ENCODE data around the gene ARL16. TPM values are rescaled to one million over a fixed set of nuclear protein-coding genes. Genes with fewer than 3 reads are reported as not detected.

ARL16 gene
- total RNA-seq, 6 experiments from 2014 or later, result 5.3 to 16.8 (median 11.1) TPM

GRCh38 chr17:81656118-81656743, 27.4 kb downstream of the ARL16 start, which contains the start of gene PDE6G:
TSS of gene PDE6G (minus strand) at chr17:81656542. CDS start at chr17:81653305, 3,237 bp downstream.
- no peak for DNase-seq
- Histone ChIP-seq H3K27me3 (no peaks in the 10 kb centered on the region), H3K27ac (no peak within 1 kb of the TSS), H3K36me3 (no peaks in the 10 kb centered on the region), H3K4me1 (no peaks in the 10 kb centered on the region), H3K9me3 (no peaks in the 10 kb centered on the region), H3K4me3 (no peak within 1 kb of the TSS)
- no CpG with 5 or more reads among the region's 15 CpGs for WGBS (ENCODE audit: insufficient coverage, low coverage, low lambda C conversion rate, missing lambda C conversion rate)
- TF ChIP-seq POLR2A (IDR thresholded peaks at IDR 0.05), result no peak
- TF ChIP-seq, protein P1, sequence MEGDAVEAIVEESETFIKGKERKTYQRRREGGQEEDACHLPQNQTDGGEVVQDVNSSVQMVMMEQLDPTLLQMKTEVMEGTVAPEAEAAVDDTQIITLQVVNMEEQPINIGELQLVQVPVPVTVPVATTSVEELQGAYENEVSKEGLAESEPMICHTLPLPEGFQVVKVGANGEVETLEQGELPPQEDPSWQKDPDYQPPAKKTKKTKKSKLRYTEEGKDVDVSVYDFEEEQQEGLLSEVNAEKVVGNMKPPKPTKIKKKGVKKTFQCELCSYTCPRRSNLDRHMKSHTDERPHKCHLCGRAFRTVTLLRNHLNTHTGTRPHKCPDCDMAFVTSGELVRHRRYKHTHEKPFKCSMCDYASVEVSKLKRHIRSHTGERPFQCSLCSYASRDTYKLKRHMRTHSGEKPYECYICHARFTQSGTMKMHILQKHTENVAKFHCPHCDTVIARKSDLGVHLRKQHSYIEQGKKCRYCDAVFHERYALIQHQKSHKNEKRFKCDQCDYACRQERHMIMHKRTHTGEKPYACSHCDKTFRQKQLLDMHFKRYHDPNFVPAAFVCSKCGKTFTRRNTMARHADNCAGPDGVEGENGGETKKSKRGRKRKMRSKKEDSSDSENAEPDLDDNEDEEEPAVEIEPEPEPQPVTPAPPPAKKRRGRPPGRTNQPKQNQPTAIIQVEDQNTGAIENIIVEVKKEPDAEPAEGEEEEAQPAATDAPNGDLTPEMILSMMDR (IDR thresholded peaks at IDR 0.05), result no peak
- intact Hi-C loops (cut with DNase I), result no loop called here
- ATAC-seq, result no peak

DNA sequence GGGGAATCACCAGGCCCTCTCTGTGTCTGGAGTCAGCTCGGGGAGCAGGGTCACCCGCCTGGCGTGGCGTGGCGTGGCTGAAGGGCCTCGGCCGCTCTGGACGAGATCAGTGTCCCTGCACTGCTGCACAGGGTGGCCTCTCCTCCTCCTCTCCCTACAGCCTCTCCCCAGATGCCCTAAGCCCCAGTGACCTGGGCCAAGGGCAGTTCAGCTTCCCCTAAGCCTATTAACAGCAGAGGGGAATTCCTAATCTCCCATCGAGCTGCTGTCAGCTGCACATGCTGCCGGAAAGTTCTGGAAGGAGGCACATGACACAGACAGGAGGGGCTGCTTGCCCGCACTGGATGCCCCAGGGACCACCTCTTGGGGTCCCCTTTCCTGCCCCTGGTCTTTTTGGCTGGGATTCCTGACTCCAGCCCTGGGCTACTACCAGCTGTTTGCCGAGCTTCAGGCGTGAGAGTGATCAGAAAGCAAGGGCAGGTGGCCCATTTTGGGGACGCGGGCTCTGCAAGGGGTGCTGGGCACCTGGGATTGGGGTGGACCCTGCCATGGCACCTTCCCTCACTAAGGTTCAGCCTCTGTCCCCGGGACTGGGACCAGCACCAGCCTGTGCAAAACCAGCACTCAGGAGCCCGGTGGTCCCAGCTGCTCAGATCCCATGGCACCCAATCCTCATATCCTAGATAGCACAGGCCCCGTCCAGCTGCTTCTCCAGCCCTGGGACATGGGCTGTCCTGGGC, 28.0 kb downstream of the ARL16 start:
- intact Hi-C loops (cut with DNase I), result no loop called here
- no peak for TF ChIP-seq POLR2A (IDR thresholded peaks at IDR 0.05)
- TF ChIP-seq, protein P1 (IDR thresholded peaks at IDR 0.05), result no peak
- DNase-seq (no peak), ATAC-seq (peak in 2 of 4 donors; percentile 31 to 35)
- no peaks in the 10 kb centered on the region for H3K27me3 ChIP-seq
- no peaks in the 10 kb centered on the region for H3K9me3 ChIP-seq
- no peaks in the 10 kb centered on the region for H3K4me1 ChIP-seq
- H3K4me3 ChIP-seq, result no peak overlapping the region
- no peaks in the 10 kb centered on the region for H3K36me3 ChIP-seq
- 30% methylated on average over 3 of the region's 18 CpGs for WGBS (ENCODE audit: insufficient coverage, low coverage, low lambda C conversion rate, missing lambda C conversion rate)
- H3K27ac ChIP-seq, result no peak overlapping the region

DNA sequence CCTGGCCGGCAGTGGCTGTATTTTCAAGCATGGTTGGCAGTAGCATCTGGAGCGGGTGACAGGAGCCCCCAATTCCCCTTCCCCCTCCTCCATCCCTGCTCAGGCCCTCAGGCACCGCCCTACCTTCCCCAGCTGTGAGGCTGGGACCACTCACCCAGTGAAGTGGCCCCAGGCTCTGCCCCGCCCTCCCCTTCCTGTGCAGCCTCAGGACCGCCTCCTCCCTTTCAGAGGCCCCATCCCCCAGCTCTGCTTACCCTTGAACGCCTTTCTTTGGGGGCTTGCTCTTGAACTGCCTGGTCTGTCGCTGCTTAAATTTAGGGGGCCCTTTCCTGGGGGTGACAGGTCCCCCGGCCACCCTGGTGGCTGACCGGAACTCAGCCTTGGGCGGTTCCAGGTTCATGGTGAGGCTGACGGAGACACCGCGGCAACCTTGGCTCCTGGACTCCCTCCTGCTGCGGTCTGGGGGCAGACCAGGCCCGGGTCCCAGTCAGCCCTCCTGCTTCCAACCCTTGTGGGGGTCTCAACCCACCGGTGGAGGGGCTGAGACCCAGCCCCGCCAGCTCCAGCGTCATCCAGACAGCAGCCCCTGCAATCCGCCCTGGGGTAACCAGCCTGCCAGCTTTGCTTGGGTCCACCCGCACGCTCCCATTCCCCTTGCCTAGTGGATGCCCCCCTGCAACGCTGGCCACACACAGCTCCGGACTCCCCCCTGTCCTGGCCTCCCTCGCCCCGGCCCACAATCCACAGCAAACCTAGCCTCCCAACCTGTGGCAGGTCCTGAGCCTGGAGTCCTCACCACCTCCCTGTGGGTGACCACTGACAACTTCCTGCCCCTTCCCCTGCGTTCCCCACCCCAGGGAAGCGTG, 30.5 kb downstream of the ARL16 start:
- H3K4me1 ChIP-seq, result no peaks in the 10 kb centered on the region
- TF ChIP-seq POLR2A (IDR thresholded peaks at IDR 0.05), result no peak
- TF ChIP-seq, protein P1 (IDR thresholded peaks at IDR 0.05), result no peak
- 43% methylated on average over 8 of the region's 27 CpGs for WGBS (ENCODE audit: insufficient coverage, low coverage, low lambda C conversion rate, missing lambda C conversion rate)
- DNase-seq, result no peak
- peak overlapping the region in 1 of 3 donors; percentile 7 for H3K4me3 ChIP-seq
- H3K36me3 ChIP-seq, result no peaks in the 10 kb centered on the region
- no peak overlapping the region for H3K27ac ChIP-seq
- intact Hi-C loops (cut with DNase I), result no loop called here
- peak; percentile 8 to 41 (median 23) for ATAC-seq
- peaks cover 0 to 8% of the 10 kb centered on the region in 2 donors for H3K27me3 ChIP-seq
- H3K9me3 ChIP-seq, result no peaks in the 10 kb centered on the region

DNA sequence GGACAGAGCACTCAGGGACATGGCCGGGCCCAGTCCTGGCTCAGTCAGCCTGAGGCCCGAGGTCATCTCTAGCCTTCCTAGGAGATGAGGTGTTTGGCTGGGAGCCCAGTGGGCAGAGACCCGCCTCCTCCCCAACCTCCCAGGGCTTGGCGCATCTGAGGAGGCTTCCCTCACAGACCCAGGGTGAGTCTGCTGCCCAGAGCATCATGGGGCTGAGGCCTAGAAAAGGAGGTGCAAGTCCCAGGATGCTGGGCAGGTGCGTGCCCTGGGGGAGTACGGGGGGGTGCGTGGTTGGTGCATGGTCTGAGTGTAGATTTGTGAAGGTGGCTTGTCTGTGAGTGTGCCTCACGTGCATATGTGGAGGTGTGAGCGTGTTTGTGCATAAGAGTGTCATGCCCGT, 31.9 kb downstream of the ARL16 start:
- Histone ChIP-seq H3K27me3 (peaks cover 0 to 11% of the 10 kb centered on the region in 2 donors), H3K9me3 (no peaks in the 10 kb centered on the region), H3K4me3 (no peak overlapping the region), H3K36me3 (no peaks in the 10 kb centered on the region), H3K27ac (no peak overlapping the region), H3K4me1 (no peaks in the 10 kb centered on the region)
- no CpG with 5 or more reads among the region's 10 CpGs for WGBS (ENCODE audit: insufficient coverage, low coverage, low lambda C conversion rate, missing lambda C conversion rate)
- TF ChIP-seq, protein P1 (IDR thresholded peaks at IDR 0.05), result no peak
- no peak for TF ChIP-seq POLR2A (IDR thresholded peaks at IDR 0.05)
- DNase-seq (no peak), ATAC-seq (no peak)
- intact Hi-C loops (cut with DNase I), result no loop called here

Measured in right lobe of liver (tissue), 6 donors.